ENCODE measurements around the gene KIF22. TPM values are rescaled to one million over a fixed set of nuclear protein-coding genes. Genes with fewer than 3 reads are reported as not detected.

Gene KIF22
- total RNA-seq, 2 donors from 2014 or later, result 58.5 to 89.6 TPM

GRCh38 chr16:29834079-29834478 lies 43.5 kb downstream of the KIF22 start:
- H3K27ac ChIP-seq, result no peak overlapping the region
- DNase-seq (ENCODE audit: low spot score), result no peak
- H3K27me3 ChIP-seq (replicated peaks; ENCODE audit: insufficient read depth), result no peaks in the 10 kb centered on the region
- no peak overlapping the region for H3K4me3 ChIP-seq
- peaks cover 8 to 18% of the 10 kb centered on the region in 2 donors for H3K36me3 ChIP-seq
- H3K9me3 ChIP-seq, result no peaks in the 10 kb centered on the region
- TF ChIP-seq POLR2A (IDR thresholded peaks at IDR 0.05) (no peak), CTCF (IDR thresholded peaks at IDR 0.05) (no peak), POLR2AphosphoS5 (IDR thresholded peaks at IDR 0.05) (no peak)
- H3K4me1 ChIP-seq (replicated peaks), result no peaks in the 10 kb centered on the region
- intact Hi-C loops (cut with DNase I), result no loop called here
- WGBS, result 93% methylated on average over 5 of the region's 5 CpGs

- DNase-seq (ENCODE audit: low spot score), result no peak
- intact Hi-C loops (cut with DNase I), result no loop called here
- peaks cover 8 to 18% of the 10 kb centered on the region in 2 donors for H3K36me3 ChIP-seq
- 89% methylated on average over 7 of the region's 7 CpGs for WGBS
- TF ChIP-seq POLR2AphosphoS5 (IDR thresholded peaks at IDR 0.05), result no peak
- no peaks in the 10 kb centered on the region for H3K27me3 ChIP-seq (replicated peaks; ENCODE audit: insufficient read depth)
- H3K4me3 ChIP-seq, result no peak overlapping the region
- H3K9me3 ChIP-seq, result no peaks in the 10 kb centered on the region
- H3K27ac ChIP-seq, result no peak overlapping the region
- H3K4me1 ChIP-seq (replicated peaks), result no peaks in the 10 kb centered on the region
Observed at GRCh38 chr16:29835926-29836325, 45.4 kb downstream of the KIF22 start.

- no peaks in the 10 kb centered on the region for H3K9me3 ChIP-seq
- no peaks in the 10 kb centered on the region for H3K27me3 ChIP-seq (replicated peaks; ENCODE audit: insufficient read depth)
- DNase-seq (ENCODE audit: low spot score), result no peak
- no peak overlapping the region for H3K27ac ChIP-seq
- H3K4me1 ChIP-seq (replicated peaks), result no peaks in the 10 kb centered on the region
- WGBS, result 77% methylated on average over 14 of the region's 15 CpGs
- TF ChIP-seq POLR2A (IDR thresholded peaks at IDR 0.05) (no peak), CTCF (IDR thresholded peaks at IDR 0.05) (no peak), POLR2AphosphoS5 (IDR thresholded peaks at IDR 0.05) (no peak)
- intact Hi-C loops (cut with DNase I), result no loop called here
- no peak overlapping the region for H3K4me3 ChIP-seq
- peaks cover 8 to 18% of the 10 kb centered on the region in 2 donors for H3K36me3 ChIP-seq
Observed at GRCh38 chr16:29836623-29837022, 46.1 kb downstream of the KIF22 start.

- Histone ChIP-seq H3K27ac (no peak overlapping the region), H3K4me3 (no peak overlapping the region), H3K36me3 (peaks cover 8 to 18% of the 10 kb centered on the region in 2 donors), H3K27me3 (replicated peaks; ENCODE audit: insufficient read depth) (no peaks in the 10 kb centered on the region), H3K4me1 (replicated peaks) (no peaks in the 10 kb centered on the region), H3K9me3 (no peaks in the 10 kb centered on the region)
- no peak for DNase-seq (ENCODE audit: low spot score)
- 81% methylated on average over 5 of the region's 5 CpGs for WGBS
- TF ChIP-seq POLR2AphosphoS5 (IDR thresholded peaks at IDR 0.05) (no peak), CTCF (IDR thresholded peaks at IDR 0.05) (no peak), POLR2A (IDR thresholded peaks at IDR 0.05) (no peak)
- intact Hi-C loops (cut with DNase I), result no loop called here
Observed at GRCh38 chr16:29837841-29838240, 47.3 kb downstream of the KIF22 start.

- peaks cover 2 to 6% of the 10 kb centered on the region in 2 donors for H3K36me3 ChIP-seq
- TF ChIP-seq CTCF (IDR thresholded peaks at IDR 0.05) (no peak), POLR2AphosphoS5 (IDR thresholded peaks at IDR 0.05) (no peak), POLR2A (IDR thresholded peaks at IDR 0.05) (no peak)
- H3K27me3 ChIP-seq (replicated peaks; ENCODE audit: insufficient read depth), result no peaks in the 10 kb centered on the region
- WGBS, result 76% methylated on average over 6 of the region's 6 CpGs
- no peaks in the 10 kb centered on the region for H3K4me1 ChIP-seq (replicated peaks)
- intact Hi-C loops (cut with DNase I), result no loop called here
- H3K27ac ChIP-seq, result no peak overlapping the region
- H3K9me3 ChIP-seq, result no peaks in the 10 kb centered on the region
- no peak for DNase-seq (ENCODE audit: low spot score)
- H3K4me3 ChIP-seq, result no peak overlapping the region
Observed at GRCh38 chr16:29839822-29840221, 49.3 kb downstream of the KIF22 start.

Data from prostate gland (tissue), 2 donors.